H9 (cell line): ENCODE results near the gene SLC16A10. TPM values are rescaled to one million over a fixed set of nuclear protein-coding genes. Genes with fewer than 3 reads are reported as not detected.

Experiments
- DNase-seq: peaks from one replicate; pipeline ENCODE4 v3.0.0-alpha.2; 2017
- H2AFZ ChIP-seq: one replicate; pipeline ENCODE4 v1.6.1; 2013; ENCODE audit warnings: mild to moderate bottlenecking, low read length, control low read depth, moderate library complexity
- H2AK5ac ChIP-seq: 2 replicates; pipeline ENCODE4 v1.6.1; 2013; ENCODE audit warnings: low read length, control low read depth, mixed read lengths; ENCODE audit not compliant: insufficient read length
- H2BK120ac ChIP-seq: one replicate; pipeline ENCODE4 v1.6.1; 2013; ENCODE audit warnings: low read depth, mild to moderate bottlenecking, low read length, control low read depth, inconsistent platforms; ENCODE audit not compliant: poor library complexity, severe bottlenecking
- H2BK12ac ChIP-seq: 2 replicates; pipeline ENCODE4 v1.6.1; 2013; ENCODE audit warnings: low read length, control low read depth, mixed read lengths, low read depth; ENCODE audit not compliant: insufficient read length
- H2BK15ac ChIP-seq: 2 replicates; pipeline ENCODE4 v1.6.1; 2013; ENCODE audit warnings: low read depth, low read length, control low read depth
- H2BK20ac ChIP-seq: one replicate; pipeline ENCODE4 v1.6.1; 2013; ENCODE audit warnings: low read depth, mild to moderate bottlenecking, low read length, control low read depth, inconsistent platforms; ENCODE audit not compliant: poor library complexity, severe bottlenecking
- H2BK5ac ChIP-seq: 2 replicates; pipeline ENCODE4 v1.6.1; 2013; ENCODE audit warnings: low read length, control low read depth, mixed read lengths; ENCODE audit not compliant: insufficient read length
- H3K14ac ChIP-seq: 2 replicates; pipeline ENCODE4 v1.6.1; 2013; ENCODE audit warnings: low read length, control low read depth; ENCODE audit not compliant: insufficient read depth
- H3K18ac ChIP-seq: 2 replicates; pipeline ENCODE4 v1.6.1; 2013; ENCODE audit warnings: low read depth, mild to moderate bottlenecking, mixed read lengths, low read length, control low read depth; ENCODE audit not compliant: insufficient read length
- H3K23ac ChIP-seq: 2 replicates; pipeline ENCODE4 v1.6.1; 2013; ENCODE audit warnings: low read length, control low read depth, mixed read lengths, low read depth; ENCODE audit not compliant: insufficient read length
- H3K23me2 ChIP-seq: 2 replicates; pipeline ENCODE4 v1.6.1; 2013; ENCODE audit warnings: low read depth, mild to moderate bottlenecking, mixed read lengths, low read length, control low read depth; ENCODE audit not compliant: insufficient read length, poor library complexity, severe bottlenecking
- H3K27ac ChIP-seq: 2 replicates; pipeline ENCODE4 v1.5.1; 2013; ENCODE audit warnings: low read length, control low read depth, mixed read lengths, low read depth; ENCODE audit not compliant: insufficient read length
- H3K27me3 ChIP-seq: 2 replicates; pipeline ENCODE4 v1.6.1; 2013; ENCODE audit warnings: low read length, control low read depth, inconsistent platforms; ENCODE audit not compliant: insufficient read depth
- H3K4ac ChIP-seq: 2 replicates; pipeline ENCODE4 v1.6.1; 2013; ENCODE audit warnings: low read depth, mild to moderate bottlenecking, control low read depth, inconsistent platforms, low read length, moderate library complexity
- H3K4me1 ChIP-seq: 2 replicates; pipeline ENCODE4 v1.6.1; 2013; ENCODE audit warnings: low read length, control low read depth, inconsistent platforms; ENCODE audit not compliant: insufficient read depth
- H3K4me2 ChIP-seq: 2 replicates; pipeline ENCODE4 v1.6.1; 2013; ENCODE audit warnings: low read length, control low read depth, mixed read lengths; ENCODE audit not compliant: insufficient read length, insufficient read depth
- H3K56ac ChIP-seq: 2 replicates; pipeline ENCODE4 v1.6.1; 2013; ENCODE audit warnings: low read depth, mild to moderate bottlenecking, mixed read lengths, low read length, control low read depth; ENCODE audit not compliant: insufficient read length
- H3K79me1 ChIP-seq: 2 replicates; pipeline ENCODE4 v1.6.1; 2013; ENCODE audit warnings: low read depth, mild to moderate bottlenecking, moderate library complexity, low read length, control low read depth, inconsistent platforms; ENCODE audit not compliant: insufficient read depth, poor library complexity, severe bottlenecking
- H3K79me2 ChIP-seq: 2 replicates; pipeline ENCODE4 v1.6.1; 2013; ENCODE audit warnings: low read length, control low read depth, inconsistent platforms; ENCODE audit not compliant: insufficient read depth
- H3K9ac ChIP-seq: 2 replicates; pipeline ENCODE4 v1.6.1; 2013; ENCODE audit warnings: low read length, control low read depth, mixed read lengths; ENCODE audit not compliant: insufficient read length; ENCODE audit errors: extremely low read depth
- H3K9me3 ChIP-seq: one replicate; pipeline ENCODE4 v1.6.1; 2013; ENCODE audit warnings: low read depth, low read length, inconsistent platforms; ENCODE audit not compliant: control insufficient read depth
- H3T11ph ChIP-seq: one replicate; pipeline ENCODE4 v1.6.1; 2013; ENCODE audit warnings: mild to moderate bottlenecking, low read length, control low read depth, inconsistent platforms
- H4K20me1 ChIP-seq: one replicate; pipeline ENCODE4 v1.6.1; 2013; ENCODE audit not compliant: control insufficient read depth, insufficient read length, insufficient read depth
- H4K5ac ChIP-seq: 2 replicates; pipeline ENCODE4 v1.6.1; 2013; ENCODE audit warnings: low read depth, mild to moderate bottlenecking, mixed read lengths, low read length, control low read depth; ENCODE audit not compliant: insufficient read length
- H4K8ac ChIP-seq: replicated peaks from 2 replicates; pipeline ENCODE4 v1.6.1; 2013; ENCODE audit warnings: low read length, control low read depth, mixed read lengths, low read depth; ENCODE audit not compliant: insufficient read length
- H4K91ac ChIP-seq: 2 replicates; pipeline ENCODE4 v1.6.1; 2013; ENCODE audit warnings: low read depth, mild to moderate bottlenecking, moderate library complexity, mixed read lengths, low read length, control low read depth; ENCODE audit not compliant: insufficient read length
- H3K27ac Mint-ChIP-seq, 3 experiments: 2 replicates in 2 of 3; 3 replicates in 1 of 3; pipeline ENCODE4 v1.8.0; 2020 to 2021; ENCODE audit warnings: mixed read lengths in 3 of 3, mild to moderate bottlenecking in 1 of 3, moderate library complexity in 1 of 3
- H3K27me3 Mint-ChIP-seq: 2 replicates; pipeline ENCODE4 v1.8.0; 2021; ENCODE audit warnings: low read depth, mild to moderate bottlenecking, moderate library complexity, mixed read lengths
- H3K36me3 Mint-ChIP-seq, 3 experiments: 2 replicates in 2 of 3; 3 replicates in 1 of 3; pipeline ENCODE4 v1.8.0; 2020 to 2021; ENCODE audit warnings: low read depth in 3 of 3, mixed read lengths in 3 of 3; ENCODE audit not compliant: insufficient read depth in 1 of 3
- H3K4me1 Mint-ChIP-seq, 2 experiments: 2 replicates each; pipeline ENCODE4 v1.8.0; 2020; ENCODE audit warnings: mixed read lengths in 2 of 2
- H3K4me3 Mint-ChIP-seq, 2 experiments: 2 replicates in 1 of 2; 3 replicates in 1 of 2; pipeline ENCODE4 v1.8.0; 2020 to 2021; ENCODE audit warnings: mild to moderate bottlenecking in 2 of 2, mixed read lengths in 2 of 2, moderate library complexity in 1 of 2
- H3K9me3 Mint-ChIP-seq, 2 experiments: 2 replicates in 1 of 2; 3 replicates in 1 of 2; pipeline ENCODE4 v1.8.0; 2020; ENCODE audit warnings: mild to moderate bottlenecking in 2 of 2, mixed read lengths in 2 of 2, moderate library complexity in 1 of 2
- WGBS: extraction: QIAGEN DNeasy Blood & Tissue Kit; methylation state at CpG from one replicate; pipeline ENCODE4 v1.1.7; 2013; ENCODE audit warnings: missing lambda C conversion rate, low lambda C conversion rate, mixed read lengths; ENCODE audit not compliant: insufficient read length; ENCODE audit errors: extremely low coverage; 5-methylcytosine and 5-hydroxymethylcytosine counted together
- total RNA-seq: library from RNA; stranded (reverse); gene quantifications from 2 replicates; pipeline ENCODE4 v1.2.1, GENCODE V29; 2021
- TF ChIP-seq, protein P1 (sequence below): fragments of 200-600 bp; sonication (generic); conservative IDR thresholded peaks from 3 replicates; pipeline ENCODE4 v1.8.0; 2021; ENCODE audit warnings: antibody characterized with exemption, mild to moderate bottlenecking

SLC16A10 gene
- total RNA-seq, 1 experiment from 2014 or later: 11.4 TPM

DNA sequence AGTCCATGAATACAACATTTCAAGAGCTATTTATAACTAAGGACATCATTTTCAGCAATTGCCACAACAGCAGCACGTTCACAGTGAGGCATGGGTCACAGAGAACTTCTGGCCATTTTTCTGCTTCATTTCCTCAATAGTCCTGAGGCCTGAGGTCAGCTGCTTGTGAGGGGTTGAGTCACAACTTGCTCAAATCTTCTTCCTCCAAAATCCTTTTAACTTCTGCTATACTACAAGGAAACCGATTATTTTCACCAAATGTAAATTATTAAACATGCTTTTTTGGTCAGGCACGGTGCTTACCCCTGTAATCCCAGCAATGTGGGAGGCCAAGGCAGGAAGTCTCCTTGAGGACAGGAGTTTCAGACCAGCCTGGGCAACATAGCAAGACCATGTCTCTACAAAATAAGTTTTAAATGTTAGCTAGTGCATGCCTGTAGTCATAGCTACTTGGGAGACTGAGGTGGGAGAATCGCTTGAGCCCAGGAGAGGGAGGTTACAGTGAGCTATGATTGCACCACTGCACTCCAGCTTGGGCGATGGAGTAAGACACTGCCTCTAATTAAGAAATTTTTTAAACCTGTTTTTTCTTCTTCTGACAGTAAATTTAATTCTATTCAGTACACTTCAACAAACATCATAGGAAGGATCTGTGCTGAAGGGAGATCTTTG is 11.1 kb upstream of the SLC16A10 start:
- Histone ChIP-seq H3K79me2 (no peaks in the 10 kb centered on the region), H4K20me1 (no peaks in the 10 kb centered on the region), H3K23ac (no peak overlapping the region), H2BK12ac (no peak overlapping the region), H3T11ph (no peak overlapping the region), H2BK15ac (no peak overlapping the region), H2AK5ac (no peak overlapping the region), H2BK120ac (no peak overlapping the region), H3K23me2 (no peaks in the 10 kb centered on the region), H3K4ac (no peak overlapping the region), H3K18ac (no peak overlapping the region), H3K56ac (no peak overlapping the region), H3K14ac (no peak overlapping the region), H3K9me3 (no peaks in the 10 kb centered on the region), H4K91ac (no peak overlapping the region), H4K5ac (no peak overlapping the region), H3K79me1 (no peaks in the 10 kb centered on the region), H4K8ac (no peak overlapping the region), H3K27ac (no peak overlapping the region), H2BK5ac (no peak overlapping the region), H3K9ac (no peak overlapping the region), H2BK20ac (no peak overlapping the region), H3K27me3 (no peaks in the 10 kb centered on the region), H2AFZ (no peak overlapping the region), H3K4me2 (no peak overlapping the region), H3K4me1 (no peaks in the 10 kb centered on the region)
- TF ChIP-seq, protein P1, sequence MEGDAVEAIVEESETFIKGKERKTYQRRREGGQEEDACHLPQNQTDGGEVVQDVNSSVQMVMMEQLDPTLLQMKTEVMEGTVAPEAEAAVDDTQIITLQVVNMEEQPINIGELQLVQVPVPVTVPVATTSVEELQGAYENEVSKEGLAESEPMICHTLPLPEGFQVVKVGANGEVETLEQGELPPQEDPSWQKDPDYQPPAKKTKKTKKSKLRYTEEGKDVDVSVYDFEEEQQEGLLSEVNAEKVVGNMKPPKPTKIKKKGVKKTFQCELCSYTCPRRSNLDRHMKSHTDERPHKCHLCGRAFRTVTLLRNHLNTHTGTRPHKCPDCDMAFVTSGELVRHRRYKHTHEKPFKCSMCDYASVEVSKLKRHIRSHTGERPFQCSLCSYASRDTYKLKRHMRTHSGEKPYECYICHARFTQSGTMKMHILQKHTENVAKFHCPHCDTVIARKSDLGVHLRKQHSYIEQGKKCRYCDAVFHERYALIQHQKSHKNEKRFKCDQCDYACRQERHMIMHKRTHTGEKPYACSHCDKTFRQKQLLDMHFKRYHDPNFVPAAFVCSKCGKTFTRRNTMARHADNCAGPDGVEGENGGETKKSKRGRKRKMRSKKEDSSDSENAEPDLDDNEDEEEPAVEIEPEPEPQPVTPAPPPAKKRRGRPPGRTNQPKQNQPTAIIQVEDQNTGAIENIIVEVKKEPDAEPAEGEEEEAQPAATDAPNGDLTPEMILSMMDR: no peak
- DNase-seq: no peak
- H3K4me1 Mint-ChIP-seq: peaks cover 0 to 3% of the 10 kb centered on the region in 2 experiments; a peak in 1 of 4 replicates
- no CpG with 5 or more reads among the region's 5 CpGs for WGBS
- no peaks in the 10 kb centered on the region for H3K36me3 Mint-ChIP-seq
- no peaks in the 10 kb centered on the region for H3K9me3 Mint-ChIP-seq
- no peak overlapping the region for H3K27ac Mint-ChIP-seq
- H3K4me3 Mint-ChIP-seq: no peak overlapping the region
- H3K27me3 Mint-ChIP-seq: peaks cover 8% of the 10 kb centered on the region
